A549 (cell line): ENCODE results near the gene MLLT11.

ENCODE experiments used
- CEBPB ChIP-seq, 2 experiments: fragments of >200 bp in 1 of 2; sonication (Bioruptor Twin) in 1 of 2; formaldehyde crosslinking in 1 of 2; IDR thresholded peaks; 2 replicates each; pipeline ENCODE4 v1.6.1; 2012 to 2016
- CHD4 ChIP-seq: fragments of 200-600 bp; sonication (generic); IDR thresholded peaks from 2 replicates; pipeline ENCODE4 v1.6.1; 2016; ENCODE audit warnings: antibody characterized with exemption, mild to moderate bottlenecking, borderline replicate concordance
- CTCF ChIP-seq: fragments of >200 bp; sonication (Bioruptor Twin); formaldehyde crosslinking; IDR thresholded peaks from 3 replicates; pipeline ENCODE4 v1.5.1; 2016
- EP300 ChIP-seq, 2 experiments: fragments of >200 bp; sonication (Bioruptor Twin); formaldehyde crosslinking; IDR thresholded peaks; 2 replicates in 1 of 2; 3 replicates in 1 of 2; pipeline ENCODE4 v1.6.1; 2016 to 2017
- KDM5A ChIP-seq: fragments of 200-600 bp; sonication (generic); IDR thresholded peaks from 2 replicates; pipeline ENCODE4 v1.6.1; 2016; ENCODE audit warnings: antibody characterized with exemption, mild to moderate bottlenecking
- NR3C1 ChIP-seq: fragments of >200 bp; sonication (Bioruptor Twin); formaldehyde crosslinking; IDR thresholded peaks from 3 replicates; pipeline ENCODE4 v1.6.1; 2017
- POLR2A ChIP-seq: IDR thresholded peaks from 2 replicates; pipeline ENCODE4 v1.6.1; 2012; ENCODE audit warnings: mild to moderate bottlenecking, low read length
- RCOR1 ChIP-seq: fragments of 150-350 bp; IDR thresholded peaks from 2 replicates; pipeline ENCODE4 v1.6.1; 2014; ENCODE audit warnings: antibody characterized with exemption, low read length, low read depth
- RFX5 ChIP-seq: fragments of 450-650 bp; IDR thresholded peaks from 2 replicates; pipeline ENCODE4 v1.7.1; 2014; ENCODE audit warnings: antibody characterized with exemption, mild to moderate bottlenecking, moderate library complexity
- RNF2 ChIP-seq: fragments of 200-600 bp; sonication (generic); IDR thresholded peaks from 2 replicates; pipeline ENCODE4 v1.6.1; 2016; ENCODE audit warnings: low read depth, mild to moderate bottlenecking, antibody characterized with exemption, moderate library complexity, borderline replicate concordance
- SMC3 ChIP-seq: fragments of >200 bp; sonication (Bioruptor Twin); formaldehyde crosslinking; IDR thresholded peaks from 3 replicates; pipeline ENCODE4 v1.6.1; 2018; ENCODE audit warnings: inconsistent platforms
- TF ChIP-seq, protein P1 (sequence below): IDR thresholded peaks from 2 replicates; pipeline ENCODE4 v1.6.1; 2012

- TF ChIP-seq CTCF (no peak), SMC3 (no peak), EP300 (IDR thresholded peaks at IDR 0.05) (no peak), POLR2A (peak; percentile 60), RNF2 (no peak), RFX5 (no peak), CEBPB (IDR thresholded peaks at IDR 0.05) (0 out of 4 replicates have a peak, but pooled peaks of 1 of the 2 experiments have one; percentile 8), KDM5A (no peak), CHD4 (no peak), RCOR1 (no peak), NR3C1 (no peak)
- TF ChIP-seq, protein P1, sequence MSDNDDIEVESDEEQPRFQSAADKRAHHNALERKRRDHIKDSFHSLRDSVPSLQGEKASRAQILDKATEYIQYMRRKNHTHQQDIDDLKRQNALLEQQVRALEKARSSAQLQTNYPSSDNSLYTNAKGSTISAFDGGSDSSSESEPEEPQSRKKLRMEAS = no peak
Observed at GRCh38 chr1:151060007-151060656, at the start of gene MLLT11.
